ENCODE results near the gene TBX3.

- no peak for TF ChIP-seq CTCF (IDR thresholded peaks at IDR 0.05; ENCODE audit: borderline replicate concordance, extremely low read depth, low read length, poor library complexity, severe bottlenecking)
- no peak for TF ChIP-seq EZH2 (IDR thresholded peaks at IDR 0.05; ENCODE audit: borderline replicate concordance, low read depth, low read length, severe bottlenecking)
Measured at GRCh38 chr12:114686773-114687500, 3.0 kb upstream of the TBX3 start.
